ENCODE results near the gene NIPAL3. TPM values are rescaled to one million over a fixed set of nuclear protein-coding genes. Genes with fewer than 3 reads are reported as not detected.

Gene NIPAL3
- total and polyA plus RNA-seq, 2 donors (not counting 3 experiments of a cell fraction or from before 2014, with no cell fraction given) = 15.5 to 16.0 TPM

- Histone ChIP-seq H3K9ac (replicated peaks; ENCODE audit: extremely low read depth, insufficient read depth, low read length) (no peak overlapping the region), H3K9me3 (replicated peaks; ENCODE audit: control insufficient read depth, insufficient read depth, low read length) (no peaks in the 10 kb centered on the region), H3K9me1 (replicated peaks; ENCODE audit: control insufficient read depth, extremely low read depth, insufficient read depth, low read length) (no peaks in the 10 kb centered on the region), H3K4me3 (replicated peaks in 1 of 3; ENCODE audit: insufficient read depth in 1 of 3, low read depth in 1 of 3, low read length in 3 of 3) (no peak overlapping the region), H4K20me1 (replicated peaks; ENCODE audit: control insufficient read depth, extremely low read depth, insufficient read depth, low read length) (no peaks in the 10 kb centered on the region), H3K79me2 (ENCODE audit: control insufficient read depth, insufficient read depth, low read length) (no peaks in the 10 kb centered on the region), H3K4me2 (ENCODE audit: insufficient read depth, low read length) (no peak overlapping the region), H2AFZ (ENCODE audit: low read depth, low read length) (no peak overlapping the region), H3K4me1 (ENCODE audit: control insufficient read depth, extremely low read depth, insufficient read depth, low read length) (no peaks in the 10 kb centered on the region), H3K27me3 (ENCODE audit: control insufficient read depth in 2 of 2, insufficient read depth in 2 of 2, low read length in 2 of 2) (peaks cover 5 to 6% of the 10 kb centered on the region in 2 experiments), H3K27ac (ENCODE audit: insufficient read depth, low read depth, low read length) (no peak overlapping the region), H3K36me3 (ENCODE audit: control insufficient read depth in 2 of 2, extremely low read depth in 1 of 2, insufficient read depth in 2 of 2, low read length in 2 of 2) (no peaks in the 10 kb centered on the region)
- intact Hi-C loops (cut with micrococcal nuclease) (no loop called here), dilution Hi-C loops (cut with MboI; ENCODE audit: extremely low pct_ligation_motif_present, low sequenced_read_pairs) (no loop called here)
- TF ChIP-seq GATA2 (IDR thresholded peaks at IDR 0.05; ENCODE audit: insufficient read depth, insufficient read length, low read depth, low read length) (no peak), EZH2 (IDR thresholded peaks at IDR 0.05; ENCODE audit: borderline replicate concordance, low read depth, low read length, severe bottlenecking) (no peak), POLR2AphosphoS5 (IDR thresholded peaks at IDR 0.05; ENCODE audit: insufficient read depth, low read depth, low read length) (no peak), POLR2A (IDR thresholded peaks at IDR 0.05; ENCODE audit: low read depth, low read length) (no peak), CTCF (IDR thresholded peaks at IDR 0.05; ENCODE audit: extremely low read depth in 1 of 2, insufficient read depth in 1 of 2, low read depth in 1 of 2, low read length in 2 of 2) (no peak), FOS (IDR thresholded peaks at IDR 0.05; ENCODE audit: borderline replicate concordance, insufficient read depth, low read length) (no peak)
- no peak for FAIRE-seq
- DNase-seq (ENCODE audit: low read depth, low spot score) = no peak
- CTCF ChIA-PET = interaction anchor here (1.0 to 1.2 kb wide), 2 partner anchors 11 to 93 kb away, joined by 3 read pairs; no protein-coding TSS in a partner anchor
- POLR2A ChIA-PET = no interaction called here
- no TSS peak for BruUV-seq (replicated peaks)
These were observed 78.2 kb downstream of the NIPAL3 start for GRCh38 chr1:24493785-24494184.

GRCh38 chr1:24498589-24498988 is 83.0 kb downstream of the NIPAL3 start:
- Histone ChIP-seq H4K20me1 (replicated peaks; ENCODE audit: control insufficient read depth, extremely low read depth, insufficient read depth, low read length) (no peaks in the 10 kb centered on the region), H3K79me2 (ENCODE audit: control insufficient read depth, insufficient read depth, low read length) (no peaks in the 10 kb centered on the region), H3K9ac (replicated peaks; ENCODE audit: extremely low read depth, insufficient read depth, low read length) (no peak overlapping the region), H3K9me1 (replicated peaks; ENCODE audit: control insufficient read depth, extremely low read depth, insufficient read depth, low read length) (no peaks in the 10 kb centered on the region), H3K9me3 (replicated peaks; ENCODE audit: control insufficient read depth, insufficient read depth, low read length) (no peaks in the 10 kb centered on the region), H3K4me2 (ENCODE audit: insufficient read depth, low read length) (no peak overlapping the region), H3K27me3 (ENCODE audit: control insufficient read depth in 2 of 2, insufficient read depth in 2 of 2, low read length in 2 of 2) (peaks cover 8 to 13% of the 10 kb centered on the region in 2 experiments), H3K36me3 (ENCODE audit: control insufficient read depth in 2 of 2, extremely low read depth in 1 of 2, insufficient read depth in 2 of 2, low read length in 2 of 2) (no peaks in the 10 kb centered on the region), H2AFZ (ENCODE audit: low read depth, low read length) (no peak overlapping the region), H3K4me1 (ENCODE audit: control insufficient read depth, extremely low read depth, insufficient read depth, low read length) (peaks cover 5% of the 10 kb centered on the region), H3K27ac (ENCODE audit: insufficient read depth, low read depth, low read length) (no peak overlapping the region), H3K4me3 (replicated peaks in 1 of 3; ENCODE audit: insufficient read depth in 1 of 3, low read depth in 1 of 3, low read length in 3 of 3) (no peak overlapping the region)
- intact Hi-C loops (cut with micrococcal nuclease) (no loop called here), dilution Hi-C loops (cut with MboI; ENCODE audit: extremely low pct_ligation_motif_present, low sequenced_read_pairs) (no loop called here)
- TF ChIP-seq FOS (IDR thresholded peaks at IDR 0.05; ENCODE audit: borderline replicate concordance, insufficient read depth, low read length) (no peak), JUN (IDR thresholded peaks at IDR 0.05; ENCODE audit: borderline replicate concordance, insufficient read depth, insufficient read length, low read depth) (no peak), POLR2AphosphoS5 (IDR thresholded peaks at IDR 0.05; ENCODE audit: insufficient read depth, low read depth, low read length) (no peak), POLR2A (IDR thresholded peaks at IDR 0.05; ENCODE audit: low read depth, low read length) (no peak), EZH2 (IDR thresholded peaks at IDR 0.05; ENCODE audit: borderline replicate concordance, low read depth, low read length, severe bottlenecking) (no peak), GATA2 (IDR thresholded peaks at IDR 0.05; ENCODE audit: insufficient read depth, insufficient read length, low read depth, low read length) (no peak), CTCF (IDR thresholded peaks at IDR 0.05; ENCODE audit: extremely low read depth in 1 of 2, insufficient read depth in 1 of 2, low read depth in 1 of 2, low read length in 2 of 2) (no peak), MYC (IDR thresholded peaks at IDR 0.05; ENCODE audit: low read depth, low read length) (no peak)
- TF ChIP-seq, protein P1, sequence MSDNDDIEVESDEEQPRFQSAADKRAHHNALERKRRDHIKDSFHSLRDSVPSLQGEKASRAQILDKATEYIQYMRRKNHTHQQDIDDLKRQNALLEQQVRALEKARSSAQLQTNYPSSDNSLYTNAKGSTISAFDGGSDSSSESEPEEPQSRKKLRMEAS (IDR thresholded peaks at IDR 0.05; ENCODE audit: insufficient read depth, insufficient read length) = no peak
- no peak for FAIRE-seq
- no peak for DNase-seq (ENCODE audit: low read depth, low spot score)
- ChIA-PET POLR2A (no interaction called here), CTCF (no interaction called here)
- BruUV-seq (replicated peaks) = no TSS peak
